HUES64 (cell line): ENCODE data around the gene TLR5.

ENCODE experiments used
- H3K27ac ChIP-seq: 2 replicates; pipeline ENCODE4 v1.7.0; 2013; ENCODE audit warnings: low read depth, low read length, inconsistent platforms
- H3K27me3 ChIP-seq: 2 replicates; pipeline ENCODE4 v1.6.1; 2013; ENCODE audit warnings: mild to moderate bottlenecking, low read length; ENCODE audit not compliant: insufficient read depth
- H3K36me3 ChIP-seq: 2 replicates; pipeline ENCODE4 v1.6.1; 2013; ENCODE audit warnings: mild to moderate bottlenecking, low read length; ENCODE audit not compliant: insufficient read depth
- H3K4me1 ChIP-seq: 2 replicates; pipeline ENCODE4 v1.6.1; 2013; ENCODE audit warnings: mild to moderate bottlenecking, low read length, moderate library complexity; ENCODE audit not compliant: insufficient read depth
- H3K4me3 ChIP-seq: 2 replicates; pipeline ENCODE4 v1.5.1; 2013; ENCODE audit warnings: mild to moderate bottlenecking, low read length, moderate library complexity
- H3K9ac ChIP-seq: 2 replicates; pipeline ENCODE4 v1.6.1; 2013; ENCODE audit warnings: mild to moderate bottlenecking, low read depth, low read length
- H3K9me3 ChIP-seq: 2 replicates; pipeline ENCODE4 v1.6.1; 2013; ENCODE audit warnings: low read depth, low read length; ENCODE audit not compliant: insufficient read depth
- WGBS: fragments of 150-250, 120-280 bp; methylation state at CpG from one replicate; pipeline ENCODE4 v1.1.7; 2013; ENCODE audit warnings: missing lambda C conversion rate; 5-methylcytosine and 5-hydroxymethylcytosine counted together

TLR5 gene

DNA sequence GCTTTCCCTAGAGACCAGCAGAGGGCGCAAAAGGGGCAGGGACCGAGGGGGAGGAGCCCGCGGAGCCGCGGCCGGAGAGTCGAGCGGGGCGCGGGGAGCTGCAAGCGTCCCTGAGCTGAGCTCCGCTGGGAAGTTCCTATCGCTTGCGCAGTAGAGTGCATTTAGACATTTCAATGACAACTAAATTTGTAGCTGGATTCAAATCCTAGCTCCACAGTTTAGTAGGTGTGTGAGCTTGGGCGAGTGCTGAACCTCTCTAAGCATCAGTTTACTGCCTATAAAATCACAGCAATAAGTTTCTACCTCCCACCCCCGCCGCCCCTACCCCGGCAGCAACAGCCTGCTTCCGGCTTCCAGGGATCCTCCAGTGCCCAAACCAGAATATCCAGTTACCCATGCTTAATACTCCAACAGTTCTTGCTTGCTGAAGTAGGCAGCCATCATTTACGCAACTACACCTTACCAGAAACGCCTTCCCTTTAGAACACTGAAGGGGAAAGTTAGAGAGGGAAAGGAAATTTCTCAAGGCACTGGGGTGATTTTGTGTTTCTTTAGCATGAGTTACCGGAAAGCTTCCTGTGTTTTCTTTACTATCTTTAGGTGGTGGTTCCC, 9.1 kb downstream of the TLR5 start:
- H3K36me3 ChIP-seq, result no peaks in the 10 kb centered on the region
- H3K4me3 ChIP-seq, result peak overlapping the region; percentile 58
- H3K27ac ChIP-seq, result 0 out of 2 replicates have a peak overlapping the region, but pooled peaks have one; percentile 3
- no peaks in the 10 kb centered on the region for H3K9me3 ChIP-seq
- peak overlapping the region; percentile 23; the same call in 1 of the 2 replicates for H3K9ac ChIP-seq
- H3K27me3 ChIP-seq, result peaks cover 52% of the 10 kb centered on the region
- H3K4me1 ChIP-seq, result peaks cover 22% of the 10 kb centered on the region
- 7% methylated on average over 22 of the region's 23 CpGs for WGBS

DNA sequence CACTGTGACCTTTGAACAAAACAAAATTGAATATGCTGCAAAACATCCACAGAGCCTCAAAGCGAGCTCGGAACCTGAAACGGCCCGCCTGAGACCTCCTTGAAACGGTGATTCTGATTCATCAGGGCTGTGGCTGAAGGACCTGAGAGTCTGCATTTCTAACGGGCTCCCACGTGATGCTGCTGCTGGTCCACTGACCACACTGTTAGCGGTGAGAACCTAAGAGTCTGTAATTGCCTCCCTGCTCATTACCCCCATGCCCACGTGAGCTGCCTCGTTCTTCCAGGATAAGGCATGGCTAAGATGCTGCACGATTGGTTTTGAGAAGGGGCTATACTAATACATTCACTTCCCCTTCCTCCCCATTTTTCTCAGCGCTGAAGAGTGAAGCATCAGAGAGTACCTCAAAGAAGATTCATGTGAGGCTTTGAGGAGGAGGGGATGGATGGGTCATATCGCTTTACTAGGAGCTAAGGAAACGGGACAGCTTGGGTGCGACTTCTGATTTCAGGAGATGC, 9.7 kb downstream of the TLR5 start:
- no peaks in the 10 kb centered on the region for H3K9me3 ChIP-seq
- no peak overlapping the region for H3K4me3 ChIP-seq
- no peak overlapping the region for H3K27ac ChIP-seq
- H3K36me3 ChIP-seq, result no peaks in the 10 kb centered on the region
- WGBS, result 49% methylated on average over 15 of the region's 15 CpGs
- peaks cover 57% of the 10 kb centered on the region for H3K27me3 ChIP-seq
- peaks cover 22% of the 10 kb centered on the region for H3K4me1 ChIP-seq
- H3K9ac ChIP-seq, result no peak overlapping the region

DNA sequence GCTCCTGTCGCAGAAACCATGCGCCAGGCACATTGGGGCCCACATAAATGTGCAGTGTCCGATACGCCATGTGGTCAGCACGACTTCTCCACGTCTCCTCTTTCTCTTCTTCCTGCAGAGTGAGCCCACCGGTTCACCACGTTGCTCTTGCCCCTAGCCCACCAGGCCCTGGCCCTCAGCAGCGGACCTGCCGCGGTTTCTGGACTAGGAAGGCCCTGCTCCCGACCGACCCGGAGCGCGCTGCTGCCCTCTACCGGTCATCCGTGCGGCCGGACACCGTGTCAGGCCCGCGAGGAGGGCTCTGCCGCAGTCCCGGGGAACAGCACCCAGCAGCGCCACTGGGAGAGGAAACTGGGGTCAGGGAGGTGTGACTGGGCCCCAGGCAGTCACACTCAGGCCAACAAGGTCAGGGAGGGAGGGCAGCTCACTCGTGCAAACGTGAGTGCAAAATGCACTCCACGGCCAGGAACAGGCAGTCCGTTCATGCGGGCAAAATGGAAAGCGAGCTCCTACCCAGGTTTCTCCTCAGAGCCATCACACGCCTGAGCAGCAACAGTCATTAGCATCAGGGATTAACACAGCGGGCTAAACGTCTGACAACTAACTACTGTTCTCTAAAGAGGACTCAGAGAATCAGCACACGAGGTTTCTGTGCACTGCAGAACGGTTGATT, 13.7 kb downstream of the TLR5 start:
- Histone ChIP-seq H3K9me3 (no peaks in the 10 kb centered on the region), H3K36me3 (no peaks in the 10 kb centered on the region), H3K4me1 (peaks cover 9% of the 10 kb centered on the region), H3K27me3 (peaks cover 47% of the 10 kb centered on the region), H3K4me3 (peak overlapping the region; percentile 50), H3K27ac (no peak overlapping the region), H3K9ac (peak overlapping the region; percentile 48; the same call in 1 of the 2 replicates)
- 17% methylated on average over 37 of the region's 37 CpGs for WGBS

DNA sequence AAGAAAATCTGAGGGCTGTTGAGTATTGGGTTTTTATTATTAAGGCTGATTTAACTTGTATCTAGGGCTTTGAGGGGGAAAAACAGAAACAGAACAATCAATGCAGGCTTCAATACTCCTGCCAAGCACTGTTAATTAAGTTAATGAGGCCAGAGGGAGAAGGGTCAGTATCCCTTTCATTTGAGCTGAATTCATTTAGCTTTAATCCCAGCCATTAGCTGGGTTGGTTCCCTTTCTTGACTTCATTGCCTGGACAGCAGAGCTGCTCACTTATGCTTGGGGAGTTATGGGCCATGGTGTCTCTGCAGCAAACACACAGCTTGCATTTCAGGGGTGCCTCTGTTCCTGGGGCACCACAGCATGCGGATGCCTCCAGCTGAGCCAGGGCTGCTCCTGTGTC, 16.3 kb downstream of the TLR5 start:
- H3K9ac ChIP-seq, result no peak overlapping the region
- no peak overlapping the region for H3K27ac ChIP-seq
- no peaks in the 10 kb centered on the region for H3K36me3 ChIP-seq
- H3K4me3 ChIP-seq, result no peak overlapping the region
- no peaks in the 10 kb centered on the region for H3K9me3 ChIP-seq
- peaks cover 5% of the 10 kb centered on the region; the same call in 1 of the 2 replicates for H3K4me1 ChIP-seq
- WGBS, result 95% methylated on average over 1 of the region's 1 CpG
- peaks cover 38% of the 10 kb centered on the region for H3K27me3 ChIP-seq

DNA sequence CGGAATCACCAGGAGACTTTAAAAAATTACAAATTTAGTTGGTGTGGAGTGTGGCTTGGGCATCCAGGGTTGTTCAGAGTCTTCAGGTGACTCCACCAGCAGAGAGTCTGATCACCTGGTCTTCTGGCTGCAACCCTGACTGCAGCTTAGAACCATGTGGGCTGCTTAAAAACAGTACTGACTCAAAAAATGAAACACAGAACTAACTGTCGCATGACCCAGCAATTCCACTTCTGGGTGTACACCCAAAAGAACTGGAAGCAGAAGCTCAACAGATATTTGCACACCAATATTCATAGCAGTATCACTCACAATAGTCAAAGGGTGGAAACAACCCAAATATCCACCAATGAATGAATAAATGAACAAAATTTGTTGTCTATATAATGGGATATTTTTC, 17.3 kb downstream of the TLR5 start:
- H3K36me3 ChIP-seq, result no peaks in the 10 kb centered on the region
- no peak overlapping the region for H3K4me3 ChIP-seq
- no peak overlapping the region for H3K27ac ChIP-seq
- WGBS, result 95% methylated on average over 2 of the region's 2 CpGs
- H3K4me1 ChIP-seq, result peaks cover 5% of the 10 kb centered on the region; the same call in 1 of the 2 replicates
- peaks cover 33% of the 10 kb centered on the region for H3K27me3 ChIP-seq
- no peak overlapping the region for H3K9ac ChIP-seq
- H3K9me3 ChIP-seq, result no peaks in the 10 kb centered on the region

DNA sequence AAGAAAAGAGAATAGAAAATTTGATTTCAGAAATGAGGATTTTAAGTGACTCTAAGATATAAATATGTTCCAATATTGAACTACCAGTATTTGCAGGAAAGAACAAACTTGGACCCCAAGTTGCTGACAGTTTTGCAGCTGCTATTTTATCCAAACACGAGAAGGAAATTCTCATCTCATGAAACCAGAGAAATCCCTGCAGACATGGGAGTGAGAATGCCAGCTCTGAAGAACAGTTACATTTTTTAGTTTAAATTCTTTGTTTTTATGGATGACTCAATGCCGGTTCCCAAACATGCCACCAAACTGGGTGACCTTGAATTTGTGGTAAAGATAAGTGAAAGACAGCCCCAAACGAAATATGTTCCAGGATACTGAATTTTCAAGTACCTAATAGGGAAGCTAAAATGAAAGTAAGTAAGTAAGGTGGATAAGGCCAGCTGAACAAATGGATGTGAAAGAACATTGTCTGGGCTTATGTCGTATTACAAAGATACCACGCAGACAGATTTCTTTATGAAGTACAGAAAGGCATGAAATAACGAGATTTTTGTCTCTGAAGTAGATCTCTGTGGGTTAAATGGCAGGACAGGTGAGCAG, 19.9 kb downstream of the TLR5 start:
- Histone ChIP-seq H3K36me3 (no peaks in the 10 kb centered on the region), H3K4me3 (no peak overlapping the region)

DNA sequence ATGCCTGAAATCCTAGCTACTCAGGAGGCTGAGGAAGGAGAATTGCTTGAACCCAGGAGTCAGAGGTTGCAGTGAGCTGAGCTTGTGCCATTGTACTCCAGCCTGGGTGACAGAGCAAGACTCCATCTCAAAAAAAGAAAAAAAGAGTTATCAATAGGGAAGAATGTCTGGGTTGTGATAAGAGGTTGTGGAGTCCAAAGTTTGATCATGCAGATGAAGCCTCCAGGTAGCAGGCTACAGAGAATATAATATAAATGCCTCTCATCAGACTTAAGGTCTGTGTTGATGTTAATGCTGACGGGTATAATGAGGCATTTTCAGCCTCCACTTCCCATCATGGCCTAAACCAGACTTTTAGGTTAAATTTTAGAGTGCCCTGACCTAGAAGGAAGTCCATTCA, 24.6 kb downstream of the TLR5 start:
- no peak overlapping the region for H3K27ac ChIP-seq
- no peaks in the 10 kb centered on the region for H3K36me3 ChIP-seq
- peaks cover 9% of the 10 kb centered on the region for H3K27me3 ChIP-seq
- H3K4me1 ChIP-seq, result peaks cover 12% of the 10 kb centered on the region
- 100% methylated on average over 1 of the region's 1 CpG for WGBS
- H3K9me3 ChIP-seq, result no peaks in the 10 kb centered on the region
- H3K4me3 ChIP-seq, result no peak overlapping the region
- no peak overlapping the region for H3K9ac ChIP-seq

More for the DNA sequence above, 19.9 kb downstream of the TLR5 start:
- Histone ChIP-seq H3K9ac (no peak overlapping the region), H3K27ac (no peak overlapping the region), H3K4me1 (peaks cover 12% of the 10 kb centered on the region), H3K9me3 (no peaks in the 10 kb centered on the region), H3K27me3 (peaks cover 11% of the 10 kb centered on the region)
- WGBS, result 79% methylated on average over 6 of the region's 6 CpGs

DNA sequence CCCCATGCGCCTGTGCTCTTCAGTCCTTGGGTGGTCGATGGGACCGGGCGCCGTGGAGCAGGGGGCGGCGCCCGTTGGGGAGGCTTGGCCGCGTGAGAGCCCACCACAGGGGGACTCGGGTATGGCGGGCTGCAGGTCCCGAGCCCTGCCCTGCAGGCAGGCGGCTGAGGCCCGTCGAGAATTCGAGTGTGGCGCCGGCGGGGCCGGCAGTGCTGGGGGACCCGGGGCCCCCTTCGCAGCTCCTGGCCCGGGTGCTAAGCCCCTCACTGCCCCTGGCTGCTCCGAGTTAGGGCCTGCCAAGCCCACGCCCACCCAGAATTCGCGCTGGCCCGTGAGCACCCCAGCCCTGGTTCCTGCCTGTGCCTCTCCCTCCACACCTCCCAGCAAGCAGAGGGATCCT, 26.1 kb downstream of the TLR5 start:
- no peaks in the 10 kb centered on the region for H3K27me3 ChIP-seq
- H3K4me1 ChIP-seq, result peaks cover 12% of the 10 kb centered on the region
- H3K4me3 ChIP-seq, result no peak overlapping the region
- H3K9ac ChIP-seq, result no peak overlapping the region
- H3K9me3 ChIP-seq, result no peaks in the 10 kb centered on the region
- no peak overlapping the region for H3K27ac ChIP-seq
- 95% methylated on average over 29 of the region's 29 CpGs for WGBS
- no peaks in the 10 kb centered on the region for H3K36me3 ChIP-seq

DNA sequence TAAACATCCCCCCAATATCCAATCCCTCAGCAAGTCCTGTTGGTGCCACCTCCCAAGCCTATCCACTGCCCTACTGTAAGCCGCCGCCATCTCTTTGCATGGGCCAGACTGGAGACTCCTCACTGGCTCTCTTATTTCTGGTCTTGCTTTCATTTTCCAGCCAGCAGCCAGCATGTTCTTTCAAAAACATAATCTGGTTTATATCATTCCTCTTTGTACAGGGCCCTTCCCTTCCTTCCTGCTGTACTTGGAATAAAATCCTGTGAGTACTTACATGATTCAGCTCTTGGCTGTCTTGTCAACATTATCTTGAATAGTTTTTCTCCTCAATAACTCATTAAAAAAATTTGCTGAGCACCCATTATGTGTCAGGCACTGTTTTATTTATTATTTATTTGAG, 28.2 kb downstream of the TLR5 start:
- Histone ChIP-seq H3K4me1 (peaks cover 6% of the 10 kb centered on the region), H3K9ac (no peak overlapping the region), H3K4me3 (no peak overlapping the region), H3K27ac (no peak overlapping the region), H3K36me3 (no peaks in the 10 kb centered on the region), H3K27me3 (no peaks in the 10 kb centered on the region), H3K9me3 (no peaks in the 10 kb centered on the region)
- 93% methylated on average over 2 of the region's 2 CpGs for WGBS

DNA sequence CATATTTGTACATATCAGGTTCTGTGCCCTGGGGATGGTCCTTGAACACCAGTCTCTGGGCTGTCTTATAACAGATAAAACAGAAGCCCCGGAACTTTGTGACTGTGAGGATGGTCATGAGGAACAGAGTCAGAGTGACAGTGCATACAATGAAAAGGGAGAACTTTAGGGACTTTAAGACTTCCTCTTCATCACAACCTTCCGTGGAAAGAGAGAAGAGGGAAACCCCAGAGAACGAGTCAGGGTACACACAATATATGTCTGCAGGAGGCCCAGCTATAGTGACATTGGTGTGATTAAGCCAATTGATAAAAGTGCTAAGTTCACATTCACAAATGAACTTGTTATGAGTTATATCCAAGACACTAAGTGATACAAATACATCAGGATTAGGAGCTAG, 32.1 kb downstream of the TLR5 start:
- no peaks in the 10 kb centered on the region for H3K4me1 ChIP-seq
- no peak overlapping the region for H3K9ac ChIP-seq
- no peaks in the 10 kb centered on the region for H3K36me3 ChIP-seq
- no peak overlapping the region for H3K27ac ChIP-seq
- no peak overlapping the region for H3K4me3 ChIP-seq
- WGBS, result 87% methylated on average over 3 of the region's 3 CpGs
- no peaks in the 10 kb centered on the region for H3K9me3 ChIP-seq
- no peaks in the 10 kb centered on the region for H3K27me3 ChIP-seq

DNA sequence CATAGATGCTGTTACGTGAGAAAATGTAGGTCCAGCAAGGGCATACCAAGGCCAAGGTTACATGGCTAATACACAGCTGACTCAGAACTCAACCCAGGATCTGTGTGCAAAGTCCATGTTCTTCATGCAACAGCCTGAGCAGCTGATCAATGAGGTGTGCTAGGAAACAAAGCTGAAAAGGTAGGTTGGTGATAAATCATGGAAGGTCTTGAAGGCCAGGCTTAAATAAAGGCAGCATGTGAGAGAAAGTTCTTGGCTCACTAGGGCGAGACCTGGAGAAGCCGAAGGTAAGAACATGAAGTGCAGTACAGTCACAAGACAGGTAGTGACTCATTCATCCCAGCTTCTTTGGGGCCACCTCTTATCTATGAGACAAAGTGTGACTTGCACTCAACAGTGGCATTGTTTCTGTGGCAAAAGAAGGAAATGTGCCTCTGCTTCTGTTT, 33.4 kb downstream of the TLR5 start:
- Histone ChIP-seq H3K27ac (no peak overlapping the region), H3K36me3 (no peaks in the 10 kb centered on the region), H3K9me3 (no peaks in the 10 kb centered on the region), H3K4me1 (no peaks in the 10 kb centered on the region), H3K27me3 (no peaks in the 10 kb centered on the region), H3K4me3 (no peak overlapping the region), H3K9ac (no peak overlapping the region)
- WGBS, result 90% methylated on average over 3 of the region's 3 CpGs
